ENCODE results near the gene VDR.
A peak's percentile ranks its signal among the peaks of the same experiment; 100 is the strongest.

The VDR gene

DNA sequence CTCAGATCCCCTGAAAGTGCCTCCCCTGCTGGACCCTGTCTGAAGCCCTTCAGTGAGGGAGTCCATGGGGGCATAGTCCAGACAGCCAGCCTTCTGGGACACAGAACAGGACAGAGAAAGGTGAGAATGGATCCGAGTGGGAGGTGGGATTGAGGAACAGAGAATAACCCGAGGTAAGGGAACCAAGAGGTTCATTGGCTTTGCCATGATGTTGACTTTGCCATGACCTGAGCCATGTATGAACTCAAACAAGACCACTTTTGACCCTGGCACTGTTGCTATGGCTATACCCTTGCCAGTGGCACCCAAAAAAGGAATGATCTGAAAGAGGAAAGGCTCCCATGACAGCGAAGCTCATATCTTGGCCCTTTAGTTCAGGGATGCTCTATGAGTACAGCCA, 22.6 kb upstream of the VDR start:
- no peak for DNase-seq

DNA sequence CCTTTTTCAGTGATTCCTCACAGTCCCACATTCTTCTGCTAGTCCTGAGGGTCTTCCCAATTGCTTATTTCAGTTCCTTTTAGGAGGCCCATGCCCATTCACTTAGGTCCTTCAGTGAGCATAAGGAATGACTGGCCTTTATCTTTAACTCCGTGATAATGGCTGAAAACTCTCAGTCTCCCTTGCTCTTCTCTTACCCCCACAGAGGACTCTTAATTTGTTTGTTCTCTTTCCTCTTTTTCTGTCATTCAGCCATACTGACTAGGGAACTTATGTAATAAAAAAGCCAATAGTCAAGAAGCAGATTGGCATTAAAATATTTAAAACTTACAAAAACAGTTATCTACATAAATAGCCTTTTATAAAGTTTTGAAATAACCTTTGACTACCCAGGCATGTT, 17.1 kb upstream of the VDR start:
- DNase-seq = no peak

GRCh38 chr12:47920913-47921312, 16.1 kb upstream of the VDR start:
- DNase-seq = no peak

DNA sequence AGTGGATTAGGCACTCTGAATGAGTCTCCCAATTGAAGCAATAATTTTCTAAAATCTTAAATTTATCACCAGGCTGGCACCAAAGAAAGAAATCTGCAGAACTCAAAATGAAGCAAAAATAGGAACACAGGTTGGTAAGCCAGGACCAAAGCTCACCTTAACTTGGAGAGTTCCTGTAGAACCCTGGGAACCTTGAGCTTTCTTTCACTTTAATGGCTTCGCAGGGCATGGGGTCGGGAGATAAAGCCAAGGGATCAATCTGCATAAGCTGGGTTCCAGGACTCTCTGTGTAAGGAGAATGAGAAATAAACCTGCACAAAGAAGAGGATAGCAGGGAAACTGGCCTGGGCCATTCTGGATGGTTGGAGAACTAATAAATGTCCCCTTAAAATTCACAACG, 8.3 kb upstream of the VDR start:
- DNase-seq = no peak

DNA sequence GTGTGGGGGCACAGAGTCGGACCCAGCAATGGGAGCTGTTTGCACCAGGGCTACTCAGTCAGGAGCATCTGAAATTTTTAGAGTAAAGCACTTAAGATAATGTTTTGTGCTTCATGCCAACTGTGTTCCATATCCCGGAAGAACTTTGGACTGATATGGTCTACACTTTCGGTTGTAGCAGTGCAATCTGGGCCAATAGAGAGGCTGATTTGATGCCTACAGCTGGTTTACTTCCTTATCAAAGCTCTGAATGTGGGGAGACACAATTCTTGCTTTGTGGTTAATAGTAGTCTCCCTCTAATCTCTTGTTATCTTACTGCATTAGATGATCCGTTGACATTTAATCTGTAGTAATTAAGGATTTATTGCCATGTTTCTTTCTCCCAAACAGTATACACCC, 7.8 kb upstream of the VDR start:
- no peak for DNase-seq

DNA sequence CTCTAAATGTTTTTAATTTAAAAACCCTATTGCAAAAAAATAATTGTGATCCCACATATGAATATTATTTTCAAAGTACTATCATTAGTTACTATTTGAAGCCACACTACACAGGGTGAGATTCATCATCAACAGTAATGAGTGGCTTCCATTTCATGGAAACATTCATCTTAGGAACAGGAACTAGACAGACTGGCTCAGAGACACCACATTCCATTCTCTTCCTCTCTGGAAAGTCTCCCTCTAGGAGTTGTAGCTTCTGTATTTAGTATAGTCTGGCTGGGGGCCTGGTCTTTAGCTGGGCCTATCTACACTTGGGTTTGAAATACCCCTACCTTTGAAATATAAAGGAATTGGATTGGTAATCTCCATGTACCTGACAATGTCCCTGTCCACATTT, 6.2 kb upstream of the VDR start:
- DNase-seq = no peak

- no peak for DNase-seq
These were observed 5.7 kb upstream of the VDR start for GRCh38 chr12:47910486-47910885.

DNA sequence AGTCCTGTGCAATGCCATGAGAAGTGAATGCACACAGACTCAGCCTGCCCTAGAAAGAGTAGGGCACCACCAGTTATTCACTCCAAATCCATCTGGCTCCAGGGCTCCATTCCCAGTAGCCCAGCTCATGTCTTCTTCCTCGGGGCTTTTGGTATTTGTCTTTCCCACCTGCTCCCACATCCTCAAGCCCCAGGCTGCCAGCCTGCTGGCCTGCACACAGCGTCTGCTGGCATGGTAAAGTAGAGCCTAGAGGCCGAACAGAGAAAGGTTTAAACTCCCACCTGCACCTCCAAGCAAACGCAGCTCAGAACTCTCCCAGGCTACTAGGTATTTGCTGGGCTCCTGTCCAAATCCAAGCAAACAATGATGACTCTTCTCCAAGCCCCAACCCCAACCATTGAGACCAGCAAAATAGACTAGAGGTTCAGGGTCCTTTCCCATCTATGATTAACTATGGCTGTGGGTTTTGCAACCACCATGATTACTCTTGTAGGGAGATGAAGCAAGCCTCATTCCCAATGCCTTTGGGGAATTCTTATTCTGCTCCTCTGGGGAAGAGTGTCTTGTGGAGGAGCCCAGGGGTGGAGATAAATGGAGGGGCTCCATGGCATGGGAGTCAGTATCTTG, 5.2 kb upstream of the VDR start:
- DNase-seq = no peak

DNA sequence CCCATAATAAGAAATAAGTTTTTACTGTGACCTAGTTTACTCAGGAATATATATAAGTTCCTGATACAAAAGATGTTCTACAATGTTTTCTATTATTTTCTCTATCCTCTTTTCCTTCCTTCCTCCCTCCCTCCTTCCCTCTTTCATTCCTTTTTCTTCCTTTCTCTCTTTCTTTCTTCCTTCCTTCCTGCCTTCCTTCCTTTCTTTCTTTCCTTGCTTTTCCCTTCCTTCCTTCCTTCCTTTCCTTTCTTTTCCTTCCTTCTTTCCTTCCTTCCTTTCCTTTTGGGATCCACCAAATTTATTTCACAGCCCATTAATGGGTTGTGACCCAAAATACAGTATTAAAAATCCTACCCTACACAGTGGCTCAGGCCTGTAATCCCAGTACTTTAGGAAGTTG, 3.9 kb upstream of the VDR start:
- DNase-seq = no peak

GRCh38 chr12:47907851-47908454, 3.2 kb upstream of the VDR start:
- DNase-seq = no peak

DNA sequence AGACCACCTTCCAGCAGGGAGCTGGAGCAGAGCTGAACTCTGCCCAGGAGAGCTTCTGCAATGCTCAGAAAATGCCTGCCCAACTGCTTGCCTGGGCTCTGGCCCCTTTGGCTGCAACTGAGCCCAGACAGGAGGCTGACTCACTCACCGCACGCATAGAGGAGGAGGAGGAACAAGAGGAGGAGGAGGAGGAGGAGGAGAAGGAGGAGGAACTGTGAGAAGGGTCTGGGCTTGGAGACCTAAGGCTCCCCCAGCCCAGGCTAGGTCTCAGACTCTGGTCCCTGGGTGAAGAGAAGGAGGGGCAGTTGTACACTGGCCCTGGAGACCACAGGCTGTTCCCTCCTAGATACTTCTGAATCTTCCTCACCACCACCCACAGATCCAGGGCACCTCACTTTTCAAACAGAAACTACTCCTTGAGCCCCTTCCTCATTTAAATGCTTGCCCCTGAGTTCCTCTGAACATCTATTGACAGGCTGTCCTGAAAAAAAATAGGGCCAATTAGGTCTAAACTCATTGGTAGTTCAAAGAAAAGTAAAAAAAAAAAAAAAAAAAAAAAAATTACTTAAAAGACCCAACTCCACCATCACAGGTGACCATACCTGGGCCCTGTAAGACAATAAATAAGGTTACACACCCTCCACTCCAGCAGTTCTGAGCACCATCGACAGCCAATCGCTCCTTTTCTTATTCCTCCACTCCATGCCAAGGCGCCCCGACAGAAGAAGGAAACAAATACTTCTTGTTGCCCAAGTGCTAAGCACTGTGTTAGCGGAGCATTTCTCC, 674 bp downstream of the VDR start:
- peak; percentile 48 for DNase-seq

DNA sequence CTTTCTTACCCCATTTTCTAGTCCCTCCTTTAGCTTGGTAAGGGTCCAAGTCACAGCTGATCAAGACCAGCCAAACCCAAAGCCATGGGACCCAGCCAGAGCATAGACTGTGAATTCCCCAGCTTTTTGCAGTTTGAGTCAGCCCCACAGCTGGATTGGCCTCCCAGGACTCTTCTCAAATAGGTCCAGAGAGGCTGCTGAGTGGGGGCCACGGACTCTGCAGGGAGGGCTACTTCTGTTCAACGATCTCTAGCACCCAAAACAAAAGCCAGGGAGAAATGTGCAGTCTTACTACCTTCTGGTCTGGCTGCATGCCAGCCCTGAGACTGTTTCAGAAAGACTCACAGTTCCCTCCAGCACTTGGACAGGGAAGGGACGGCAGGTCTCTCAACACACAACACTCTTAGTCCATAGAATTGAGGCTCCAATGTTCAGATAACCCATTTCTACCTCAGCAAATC, 1.6 kb downstream of the VDR start:
- no peak for DNase-seq

DNA sequence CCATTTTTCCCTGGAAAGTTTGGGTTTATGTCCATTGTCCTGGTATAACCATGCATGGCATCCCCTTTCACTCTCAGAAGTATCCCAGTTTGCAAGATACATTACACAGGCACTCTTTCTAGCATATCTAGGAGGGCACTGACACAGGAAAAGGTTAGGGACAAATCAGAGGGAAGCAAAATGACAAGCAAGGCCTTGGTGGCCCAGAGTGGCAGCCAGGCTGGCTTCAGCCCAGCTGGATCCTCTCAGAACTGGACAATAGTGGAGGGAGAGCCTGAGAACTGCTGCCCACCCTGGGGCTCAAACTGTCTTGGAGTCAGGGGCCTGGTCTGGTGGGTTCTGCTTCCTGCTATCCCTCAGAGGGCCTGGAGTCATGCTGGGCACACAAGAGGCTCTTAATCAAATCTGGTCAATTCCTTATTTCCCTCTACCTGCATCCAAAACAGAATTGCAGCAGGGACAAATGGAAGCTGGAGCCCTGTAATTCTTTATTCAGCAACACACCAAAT, 2.6 kb downstream of the VDR start:
- no peak for DNase-seq

GRCh38 chr12:47901718-47902093, 3.1 kb downstream of the VDR start:
- no peak for DNase-seq

DNA sequence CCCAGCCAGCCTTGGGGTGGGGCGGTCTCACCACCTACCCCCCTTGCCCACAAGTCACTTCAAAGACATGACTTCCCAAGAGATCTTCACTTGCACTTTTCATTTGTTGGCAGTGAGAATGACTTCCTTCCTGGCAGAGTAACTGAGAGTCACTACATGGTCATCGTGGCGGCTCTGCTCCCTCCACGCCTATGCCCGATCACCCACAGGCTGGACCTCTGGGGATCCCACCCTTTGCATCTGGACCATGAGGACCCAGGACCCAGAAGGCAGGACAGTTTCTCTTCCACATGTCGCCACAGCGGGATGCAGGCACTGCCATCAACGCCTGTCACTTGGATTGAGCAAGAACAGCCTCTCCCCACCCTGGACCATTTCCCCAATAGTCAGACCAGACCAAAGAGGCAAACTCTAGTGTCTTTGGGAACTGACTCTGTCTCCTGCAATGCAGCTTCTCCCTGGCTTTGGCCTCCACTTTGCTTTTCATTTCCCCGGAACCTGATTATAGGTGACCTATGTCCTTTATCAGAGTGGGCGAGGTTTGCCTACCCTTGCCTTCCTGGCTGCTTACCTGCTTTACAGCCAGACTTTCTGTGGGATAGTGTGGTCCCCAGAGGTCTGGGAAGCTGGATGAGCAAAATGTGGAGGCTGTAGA, 3.6 kb downstream of the VDR start:
- no peak for DNase-seq

GRCh38 chr12:47900131-47901062, 4.4 kb downstream of the VDR start:
- DNase-seq = no peak

- no peak for DNase-seq
These were observed 5.3 kb downstream of the VDR start for GRCh38 chr12:47899466-47899865.

DNA sequence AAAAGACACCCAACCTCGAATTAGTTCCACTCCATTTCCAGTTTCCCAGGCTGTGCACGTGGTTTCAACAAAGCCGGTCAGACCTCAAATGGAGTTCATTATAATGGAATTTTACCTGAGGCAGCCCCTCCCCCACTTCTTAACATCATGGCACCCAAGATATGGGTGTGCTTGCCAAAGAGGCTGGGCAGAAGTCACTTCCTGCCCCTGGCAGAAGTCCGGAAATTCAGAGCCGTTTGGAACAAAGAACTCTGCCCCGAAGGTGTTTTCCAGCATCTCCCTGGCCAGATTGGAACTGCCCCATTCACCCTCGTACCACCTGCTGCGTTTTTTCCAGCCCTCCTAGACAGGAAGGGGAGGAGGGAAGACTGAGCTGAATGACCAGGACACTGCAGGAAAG, 8.2 kb downstream of the VDR start:
- no peak for DNase-seq

DNA sequence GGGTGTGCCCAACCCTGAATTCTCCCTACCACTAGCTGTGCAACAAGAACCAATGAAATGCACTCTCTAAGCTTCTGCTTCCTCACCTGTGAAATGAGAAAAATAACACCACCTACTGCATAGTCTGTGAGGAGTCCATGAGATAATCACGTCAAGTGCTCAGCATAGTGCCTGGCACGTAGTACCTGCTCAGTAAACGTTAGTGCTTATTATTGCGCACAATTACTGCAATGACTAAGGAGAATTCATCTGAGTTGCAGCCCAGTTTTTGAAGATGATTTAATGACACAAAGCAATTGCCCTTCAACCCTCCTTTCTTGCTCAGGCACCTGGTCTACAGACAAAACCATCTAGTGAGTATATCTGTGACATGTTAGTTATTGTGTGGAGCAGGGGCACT, 8.8 kb downstream of the VDR start:
- no peak for DNase-seq

DNA sequence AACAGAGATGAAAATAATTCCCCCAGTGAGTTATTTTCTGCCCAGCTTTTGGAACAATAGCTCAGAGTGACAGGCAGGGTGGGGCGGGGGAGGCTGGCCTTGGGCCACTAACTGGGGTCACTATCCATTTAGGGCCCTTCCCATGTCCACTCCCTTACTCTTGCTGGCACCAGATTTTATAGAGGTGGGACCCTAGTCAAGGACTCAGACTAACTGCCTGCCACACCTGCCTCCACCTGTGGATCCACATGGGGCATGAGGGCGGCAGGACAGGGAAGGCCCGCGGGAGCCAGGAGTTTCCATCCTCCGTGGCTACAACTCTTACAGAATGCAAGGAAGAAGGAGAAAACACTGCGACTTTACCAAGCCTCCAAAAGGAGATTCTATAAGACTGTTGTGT, 10.1 kb downstream of the VDR start:
- DNase-seq = no peak

DNA sequence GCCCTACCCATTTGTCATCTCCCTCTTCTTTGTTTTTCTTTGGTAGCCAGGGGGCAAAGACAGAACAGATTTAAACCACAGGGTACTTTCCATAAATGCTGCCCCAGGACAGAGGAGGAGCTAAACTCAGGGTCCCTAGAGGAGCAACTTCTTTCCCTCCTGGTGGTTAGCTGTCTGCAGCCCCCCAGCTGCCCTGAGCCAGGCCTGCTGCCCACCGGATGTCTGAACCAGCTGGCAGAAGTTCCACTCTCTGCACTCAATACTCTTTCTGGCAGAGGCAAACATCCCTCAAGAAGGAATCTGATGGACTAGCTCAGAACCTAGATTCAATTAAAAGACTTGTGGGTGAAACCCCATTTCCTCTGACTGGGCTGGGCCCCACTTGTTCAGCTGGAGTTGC, 10.7 kb downstream of the VDR start:
- no peak for DNase-seq

GRCh38 chr12:47892819-47893218, 12.0 kb downstream of the VDR start:
- DNase-seq = no peak

- DNase-seq = no peak
These were observed 13.4 kb downstream of the VDR start for GRCh38 chr12:47891356-47891755.

Measured in activated T-cell treated with anti-CD3 and anti-CD28 coated beads for 4 hours (primary cell).